Measurements from ENCODE around the gene SLC6A12. TPM values are rescaled to one million over a fixed set of nuclear protein-coding genes. Genes with fewer than 3 reads are reported as not detected.
A peak's percentile ranks its signal among the peaks of the same experiment; 100 is the strongest.

Gene SLC6A12
- total RNA-seq, 1 donor: not detected

DNA sequence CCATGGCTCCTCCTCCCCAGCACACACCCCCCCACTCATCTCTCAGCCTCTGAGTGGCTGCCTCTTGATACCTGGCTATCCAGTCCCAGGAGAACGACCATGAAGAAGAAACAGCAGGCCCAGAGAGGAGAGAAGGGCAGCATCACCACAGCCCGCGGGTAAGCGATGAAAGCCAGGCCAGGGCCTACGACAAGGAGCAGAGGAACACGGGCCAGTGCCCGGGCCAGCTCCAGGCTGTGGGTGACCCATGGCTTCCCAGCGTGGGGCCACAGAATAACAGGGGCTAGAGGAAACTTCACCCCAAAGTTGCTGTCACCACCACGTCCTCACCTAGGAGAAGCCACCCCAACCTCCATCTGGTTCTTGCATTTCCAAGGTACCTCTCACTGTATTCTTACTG is 10.4 kb upstream of the SLC6A12 start:
- no peak overlapping the region for H3K4me2 ChIP-seq (ENCODE audit: insufficient read depth, low read length)
- peaks cover 26% of the 10 kb centered on the region for H3K27me3 ChIP-seq (ENCODE audit: insufficient read depth, low read length)
- H3K4me1 ChIP-seq (ENCODE audit: insufficient read depth, low read length): no peaks in the 10 kb centered on the region
- no peaks in the 10 kb centered on the region for H3K9me3 ChIP-seq (ENCODE audit: low read depth, low read length)
- H3K79me2 ChIP-seq (ENCODE audit: insufficient read depth, low read length): no peaks in the 10 kb centered on the region
- TF ChIP-seq, protein P1, sequence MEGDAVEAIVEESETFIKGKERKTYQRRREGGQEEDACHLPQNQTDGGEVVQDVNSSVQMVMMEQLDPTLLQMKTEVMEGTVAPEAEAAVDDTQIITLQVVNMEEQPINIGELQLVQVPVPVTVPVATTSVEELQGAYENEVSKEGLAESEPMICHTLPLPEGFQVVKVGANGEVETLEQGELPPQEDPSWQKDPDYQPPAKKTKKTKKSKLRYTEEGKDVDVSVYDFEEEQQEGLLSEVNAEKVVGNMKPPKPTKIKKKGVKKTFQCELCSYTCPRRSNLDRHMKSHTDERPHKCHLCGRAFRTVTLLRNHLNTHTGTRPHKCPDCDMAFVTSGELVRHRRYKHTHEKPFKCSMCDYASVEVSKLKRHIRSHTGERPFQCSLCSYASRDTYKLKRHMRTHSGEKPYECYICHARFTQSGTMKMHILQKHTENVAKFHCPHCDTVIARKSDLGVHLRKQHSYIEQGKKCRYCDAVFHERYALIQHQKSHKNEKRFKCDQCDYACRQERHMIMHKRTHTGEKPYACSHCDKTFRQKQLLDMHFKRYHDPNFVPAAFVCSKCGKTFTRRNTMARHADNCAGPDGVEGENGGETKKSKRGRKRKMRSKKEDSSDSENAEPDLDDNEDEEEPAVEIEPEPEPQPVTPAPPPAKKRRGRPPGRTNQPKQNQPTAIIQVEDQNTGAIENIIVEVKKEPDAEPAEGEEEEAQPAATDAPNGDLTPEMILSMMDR (IDR thresholded peaks at IDR 0.05; ENCODE audit: extremely low read depth, low read depth, low read length): no peak
- DNase-seq (ENCODE audit: insufficient read length, low spot score, missing footprints): no peak
- no peak overlapping the region for H3K27ac ChIP-seq (ENCODE audit: low read depth, low read length)
- H2AFZ ChIP-seq (ENCODE audit: low read length): no peak overlapping the region
- H3K36me3 ChIP-seq (ENCODE audit: insufficient read depth, low read length): no peaks in the 10 kb centered on the region
- H3K4me3 ChIP-seq (ENCODE audit: insufficient read depth, low read length): no peak overlapping the region
- H4K20me1 ChIP-seq (ENCODE audit: insufficient read depth, low read length): no peaks in the 10 kb centered on the region

DNA sequence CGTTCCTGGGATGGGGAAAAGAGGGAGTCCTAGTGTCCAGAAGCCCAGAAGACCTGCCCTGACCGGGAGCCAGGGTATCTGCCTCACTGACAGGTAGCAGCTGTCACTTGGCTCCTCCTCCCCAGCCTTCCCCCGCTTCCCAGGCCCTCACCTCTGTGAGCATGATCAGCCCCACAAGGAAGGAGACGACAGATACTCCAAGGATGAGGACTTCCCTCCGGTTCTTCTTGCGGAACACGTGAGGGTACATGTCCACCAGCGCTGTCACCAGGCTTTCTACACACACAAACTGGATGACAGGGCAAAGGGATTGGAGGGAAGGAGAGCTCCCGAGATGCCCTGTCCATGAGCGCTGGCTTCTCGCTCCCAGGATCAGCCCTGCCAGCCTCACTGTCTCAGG is 9.9 kb upstream of the SLC6A12 start:
- Histone ChIP-seq H3K4me2 (ENCODE audit: insufficient read depth, low read length) (no peak overlapping the region), H3K27ac (ENCODE audit: low read depth, low read length) (no peak overlapping the region), H3K4me1 (ENCODE audit: insufficient read depth, low read length) (no peaks in the 10 kb centered on the region), H3K36me3 (ENCODE audit: insufficient read depth, low read length) (no peaks in the 10 kb centered on the region), H3K4me3 (ENCODE audit: insufficient read depth, low read length) (no peak overlapping the region), H3K27me3 (ENCODE audit: insufficient read depth, low read length) (peaks cover 21% of the 10 kb centered on the region), H3K79me2 (ENCODE audit: insufficient read depth, low read length) (no peaks in the 10 kb centered on the region), H2AFZ (ENCODE audit: low read length) (no peak overlapping the region), H3K9me3 (ENCODE audit: low read depth, low read length) (no peaks in the 10 kb centered on the region), H4K20me1 (ENCODE audit: insufficient read depth, low read length) (no peaks in the 10 kb centered on the region)
- TF ChIP-seq, protein P1 (IDR thresholded peaks at IDR 0.05; ENCODE audit: extremely low read depth, low read depth, low read length): no peak
- no peak for DNase-seq (ENCODE audit: insufficient read length, low spot score, missing footprints)

DNA sequence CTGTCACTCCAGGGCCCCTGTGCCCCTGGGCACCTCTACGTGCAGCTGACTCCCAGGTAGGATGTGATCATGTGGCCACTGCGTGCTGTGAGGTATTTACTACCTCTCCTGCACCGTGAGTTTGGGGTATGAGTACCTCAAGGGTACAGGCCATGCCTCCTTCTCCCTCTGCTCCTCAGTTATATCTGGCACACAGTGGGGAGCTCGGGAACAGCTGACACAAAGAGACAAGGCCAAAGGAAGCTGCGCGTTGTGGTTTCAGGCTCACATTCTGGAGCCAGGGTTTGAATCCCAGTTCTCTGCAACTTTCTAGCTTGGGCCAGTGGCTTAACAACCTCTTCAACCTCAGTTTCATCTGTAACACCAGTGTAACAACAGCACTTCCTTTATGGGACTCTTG is 7.8 kb upstream of the SLC6A12 start:
- no peaks in the 10 kb centered on the region for H3K79me2 ChIP-seq (ENCODE audit: insufficient read depth, low read length)
- H3K4me3 ChIP-seq (ENCODE audit: insufficient read depth, low read length): no peak overlapping the region
- no peaks in the 10 kb centered on the region for H3K9me3 ChIP-seq (ENCODE audit: low read depth, low read length)
- H3K27me3 ChIP-seq (ENCODE audit: insufficient read depth, low read length): peaks cover 11% of the 10 kb centered on the region
- H3K27ac ChIP-seq (ENCODE audit: low read depth, low read length): no peak overlapping the region
- no peaks in the 10 kb centered on the region for H4K20me1 ChIP-seq (ENCODE audit: insufficient read depth, low read length)
- no peak for DNase-seq (ENCODE audit: insufficient read length, low spot score, missing footprints)
- no peaks in the 10 kb centered on the region for H3K36me3 ChIP-seq (ENCODE audit: insufficient read depth, low read length)
- no peaks in the 10 kb centered on the region for H3K4me1 ChIP-seq (ENCODE audit: insufficient read depth, low read length)
- no peak overlapping the region for H2AFZ ChIP-seq (ENCODE audit: low read length)
- no peak overlapping the region for H3K4me2 ChIP-seq (ENCODE audit: insufficient read depth, low read length)
- TF ChIP-seq, protein P1 (IDR thresholded peaks at IDR 0.05; ENCODE audit: extremely low read depth, low read depth, low read length): no peak

DNA sequence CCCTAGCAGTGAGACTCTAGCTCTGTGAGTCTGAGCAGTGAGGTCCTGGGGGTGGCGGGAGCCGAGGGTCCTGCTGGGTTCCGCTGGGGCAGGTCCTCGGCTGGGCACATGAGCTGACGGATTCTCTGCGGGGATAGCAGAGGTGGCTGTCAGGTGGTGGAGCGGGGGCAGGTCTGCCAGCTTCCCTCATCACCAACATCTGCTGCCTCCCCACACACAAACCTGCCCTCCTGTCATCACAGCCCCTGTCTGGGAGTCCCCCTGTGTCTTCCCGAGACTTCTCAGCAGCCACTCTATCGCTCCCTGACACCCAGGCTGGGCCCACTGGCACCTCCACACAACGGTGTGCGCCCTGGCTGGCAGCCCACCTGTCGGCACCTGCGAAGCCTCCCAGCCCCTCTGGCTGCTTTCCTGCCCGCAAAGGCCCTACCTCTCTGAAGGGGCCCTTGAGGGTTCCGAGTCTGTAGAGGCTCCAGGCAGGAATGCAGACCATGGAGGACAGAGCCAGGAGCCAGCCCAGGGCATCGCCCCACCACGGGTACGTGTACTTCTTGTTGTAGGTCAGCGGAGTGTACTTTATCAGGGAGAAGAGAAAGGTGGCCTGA is 7.1 kb upstream of the SLC6A12 start:
- no peaks in the 10 kb centered on the region for H3K36me3 ChIP-seq (ENCODE audit: insufficient read depth, low read length)
- H3K79me2 ChIP-seq (ENCODE audit: insufficient read depth, low read length): no peaks in the 10 kb centered on the region
- H3K27ac ChIP-seq (ENCODE audit: low read depth, low read length): no peak overlapping the region
- no peak overlapping the region for H3K4me2 ChIP-seq (ENCODE audit: insufficient read depth, low read length)
- peaks cover 11% of the 10 kb centered on the region for H3K27me3 ChIP-seq (ENCODE audit: insufficient read depth, low read length)
- H3K4me3 ChIP-seq (ENCODE audit: insufficient read depth, low read length): no peak overlapping the region
- no peaks in the 10 kb centered on the region for H3K9me3 ChIP-seq (ENCODE audit: low read depth, low read length)
- H3K4me1 ChIP-seq (ENCODE audit: insufficient read depth, low read length): no peaks in the 10 kb centered on the region
- DNase-seq (ENCODE audit: insufficient read length, low spot score, missing footprints): peak; percentile 15
- H2AFZ ChIP-seq (ENCODE audit: low read length): no peak overlapping the region
- TF ChIP-seq, protein P1 (IDR thresholded peaks at IDR 0.05; ENCODE audit: extremely low read depth, low read depth, low read length): no peak
- no peaks in the 10 kb centered on the region for H4K20me1 ChIP-seq (ENCODE audit: insufficient read depth, low read length)
